Calu3 (cell line): ENCODE measurements around the gene ZFP36. TPM values are rescaled to one million over a fixed set of nuclear protein-coding genes. Genes with fewer than 3 reads are reported as not detected.

Experiments
- BruUV-seq: library from RNA; stranded (reverse); fragments of 400-500 nt; replicated peaks from 2 replicates; lab custom pipeline; 2021; lab: Mats Ljungman, UMichigan
- CTCF ChIA-PET: fragments of 300-600 bp; sonication (Branson Sonifier 250); formaldehyde crosslinking; loops from one replicate; lab custom pipeline; 2022; ENCODE audit warnings: antibody characterized with exemption; lab: Charles Lee
- DNase-seq: peaks from one replicate; pipeline ENCODE4 v3.0.0; 2022
- H3K27ac Mint-ChIP-seq: one replicate; pipeline ENCODE4 v1.8.0; 2022; ENCODE audit warnings: mixed read lengths; ENCODE audit not compliant: unreplicated experiment
- H3K27me3 Mint-ChIP-seq: one replicate; pipeline ENCODE4 v1.8.0; 2022; ENCODE audit warnings: mixed read lengths; ENCODE audit not compliant: unreplicated experiment
- H3K36me3 Mint-ChIP-seq: one replicate; pipeline ENCODE4 v1.8.0; 2022; ENCODE audit warnings: mild to moderate bottlenecking, moderate library complexity, mixed read lengths; ENCODE audit not compliant: insufficient read depth, unreplicated experiment
- H3K4me1 Mint-ChIP-seq: one replicate; pipeline ENCODE4 v1.8.0; 2022; ENCODE audit warnings: mild to moderate bottlenecking, low read depth, mixed read lengths; ENCODE audit not compliant: unreplicated experiment
- H3K4me3 Mint-ChIP-seq: one replicate; pipeline ENCODE4 v1.8.0; 2022; ENCODE audit warnings: mild to moderate bottlenecking, low read depth, moderate library complexity, mixed read lengths; ENCODE audit not compliant: unreplicated experiment
- H3K9me3 Mint-ChIP-seq: one replicate; pipeline ENCODE4 v1.8.0; 2022; ENCODE audit warnings: low read depth, mixed read lengths; ENCODE audit not compliant: unreplicated experiment
- CTCF ChIP-seq: fragments of 200-600 bp; IDR thresholded peaks from one replicate; pipeline ENCODE4 v1.8.0; 2022; ENCODE audit warnings: antibody characterized with exemption; ENCODE audit not compliant: unreplicated experiment
- intact Hi-C: fragments of 100-400 bp; cut with micrococcal nuclease; formaldehyde crosslinking; loops from one replicate; pipeline ENCODE4 v1.10.0; 2022; ENCODE audit not compliant: unreplicated experiment
- total RNA-seq: library from RNA; stranded (reverse); gene quantifications from 2 replicates; pipeline ENCODE4 v1.2.3, GENCODE V29; 2022

ZFP36 gene
- total RNA-seq, 1 experiment from 2014 or later: 70.8 TPM

DNA sequence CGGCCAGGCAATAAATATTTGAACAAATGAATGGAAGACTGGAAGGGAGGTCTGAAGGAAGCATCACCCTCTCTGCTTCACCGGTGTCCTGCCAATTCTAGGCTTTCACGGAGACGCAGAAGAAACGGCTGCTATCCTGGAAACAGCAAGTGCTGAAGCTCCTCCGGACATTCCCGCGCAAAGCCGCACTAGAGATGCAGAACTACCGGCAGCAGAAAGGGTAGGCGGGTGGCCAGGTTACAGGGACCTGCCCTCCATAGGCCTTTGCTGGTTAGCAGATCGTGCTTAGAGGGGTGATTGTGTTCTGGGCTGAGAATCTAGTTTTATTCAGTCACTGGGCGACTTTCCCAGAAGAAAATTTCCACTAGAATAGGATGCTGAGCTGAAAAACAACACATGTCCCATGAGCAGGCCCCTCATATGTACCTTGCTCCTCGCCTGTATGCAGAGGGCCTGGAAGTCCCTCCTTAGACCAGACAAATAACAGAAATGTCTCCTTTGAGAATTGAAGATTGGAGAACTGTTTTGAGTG, 26.7 kb upstream of the ZFP36 start:
- H3K27ac Mint-ChIP-seq: no peak overlapping the region
- no peaks in the 10 kb centered on the region for H3K4me1 Mint-ChIP-seq
- H3K27me3 Mint-ChIP-seq: no peaks in the 10 kb centered on the region
- no peaks in the 10 kb centered on the region for H3K9me3 Mint-ChIP-seq
- TF ChIP-seq CTCF: no peak
- H3K36me3 Mint-ChIP-seq: peaks cover 56% of the 10 kb centered on the region
- CTCF ChIA-PET: no interaction called here
- intact Hi-C loops: no loop called here
- DNase-seq: no peak
- H3K4me3 Mint-ChIP-seq: no peak overlapping the region
- BruUV-seq: no TSS peak

DNA sequence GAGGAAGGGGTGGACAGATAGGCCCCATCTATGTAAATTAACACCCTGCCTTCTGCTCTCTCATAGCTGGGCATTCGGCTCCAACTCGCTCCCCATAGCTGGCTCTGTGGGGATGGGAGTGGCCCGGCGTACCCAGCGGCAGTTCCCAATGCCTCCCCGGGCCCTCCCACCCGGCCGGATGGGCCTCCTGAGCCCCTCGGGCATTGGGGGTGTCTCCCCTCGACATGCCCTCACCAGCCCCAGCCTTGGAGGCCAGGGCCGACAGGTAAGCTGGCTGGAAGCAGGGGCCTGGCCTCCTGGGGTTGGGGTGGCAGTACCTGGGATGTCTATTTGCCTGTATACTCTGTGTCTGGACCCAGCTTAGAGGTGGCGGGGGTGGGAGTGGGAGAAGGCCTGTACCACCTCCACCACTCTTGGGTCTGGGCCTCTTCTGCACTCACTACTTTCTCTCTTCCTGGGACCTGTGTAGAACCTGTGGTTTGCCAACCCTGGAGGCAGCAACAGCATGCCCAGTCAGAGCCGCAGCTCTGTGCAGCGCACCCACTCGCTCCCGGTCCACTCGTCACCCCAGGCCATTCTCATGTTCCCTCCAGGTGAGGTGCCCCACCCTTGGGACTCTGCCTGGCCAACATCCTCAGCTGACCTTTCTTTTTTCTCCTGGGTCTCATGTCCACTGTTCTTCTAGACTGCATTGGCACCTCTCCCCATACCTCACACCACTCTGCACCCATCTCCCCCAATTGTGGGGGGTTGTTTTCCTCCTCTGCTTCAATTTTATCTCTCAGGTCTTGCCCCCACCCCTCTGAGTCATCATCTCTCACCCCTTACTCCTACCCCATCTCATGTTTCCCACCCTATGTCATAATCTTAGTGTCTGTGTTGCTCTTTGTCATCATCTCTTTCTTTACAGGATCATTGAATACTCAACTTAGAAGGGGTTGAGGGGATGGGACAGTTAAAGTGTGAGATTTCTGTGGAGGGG, 25.8 kb upstream of the ZFP36 start:
- BruUV-seq: no TSS peak
- no peak for DNase-seq
- Mint-ChIP-seq H3K36me3 (peaks cover 63% of the 10 kb centered on the region), H3K27ac (no peak overlapping the region), H3K9me3 (no peaks in the 10 kb centered on the region), H3K4me3 (no peak overlapping the region), H3K27me3 (no peaks in the 10 kb centered on the region), H3K4me1 (no peaks in the 10 kb centered on the region)
- intact Hi-C loops: no loop called here
- CTCF ChIA-PET: no interaction called here
- TF ChIP-seq CTCF: no peak

GRCh38 chr19:39381910-39382611, 24.6 kb upstream of the ZFP36 start:
- no peak overlapping the region for H3K27ac Mint-ChIP-seq
- no peak overlapping the region for H3K4me3 Mint-ChIP-seq
- peaks cover 75% of the 10 kb centered on the region for H3K36me3 Mint-ChIP-seq
- no TSS peak for BruUV-seq
- CTCF ChIA-PET: no interaction called here
- TF ChIP-seq CTCF: no peak
- no peaks in the 10 kb centered on the region for H3K9me3 Mint-ChIP-seq
- no peaks in the 10 kb centered on the region for H3K27me3 Mint-ChIP-seq
- no peak for DNase-seq
- no peaks in the 10 kb centered on the region for H3K4me1 Mint-ChIP-seq
- intact Hi-C loops: no loop called here

DNA sequence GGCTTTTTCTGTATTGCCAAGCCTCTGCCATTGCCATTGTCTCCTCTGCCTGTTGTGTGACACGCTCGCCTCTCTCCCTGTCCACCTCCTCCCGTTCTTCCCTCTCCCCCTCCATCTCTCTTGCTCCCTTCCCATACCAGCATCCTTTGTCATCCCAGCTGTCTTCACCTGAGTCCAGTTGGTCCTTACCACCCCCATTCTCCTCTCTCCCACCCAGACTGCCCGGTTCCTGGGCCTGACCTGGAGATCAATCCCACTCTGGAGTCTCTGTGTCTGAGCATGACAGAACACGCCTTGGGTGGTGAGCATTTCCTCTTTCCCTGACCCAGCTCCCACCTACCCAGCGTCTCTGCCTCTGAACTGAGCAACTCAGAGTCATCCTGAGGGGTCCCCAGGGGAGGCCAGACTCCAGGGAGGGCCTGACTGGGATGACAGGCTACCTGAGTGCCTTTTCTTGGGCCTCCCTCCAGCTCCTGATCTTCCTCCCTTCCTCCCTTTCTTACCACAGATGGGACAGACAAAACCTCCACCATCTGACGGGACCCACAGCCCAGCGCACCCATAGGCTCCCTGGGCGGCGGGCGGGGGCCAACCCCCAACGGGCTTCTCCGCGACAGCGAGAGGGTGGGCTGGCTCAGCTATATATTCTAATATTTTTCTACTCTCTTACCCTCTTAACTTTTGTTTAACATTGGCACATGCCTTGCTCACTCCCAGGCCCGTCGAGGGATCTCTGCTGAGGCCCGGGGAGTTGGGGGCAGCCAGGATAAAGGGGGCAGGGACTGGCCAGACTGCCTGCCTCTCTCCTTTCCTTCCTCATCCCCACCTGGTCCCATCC, 23.4 kb upstream of the ZFP36 start:
- no peak for DNase-seq
- CTCF ChIA-PET: no interaction called here
- no peaks in the 10 kb centered on the region for H3K4me1 Mint-ChIP-seq
- H3K36me3 Mint-ChIP-seq: peaks cover 74% of the 10 kb centered on the region
- no peaks in the 10 kb centered on the region for H3K9me3 Mint-ChIP-seq
- H3K27ac Mint-ChIP-seq: no peak overlapping the region
- H3K27me3 Mint-ChIP-seq: no peaks in the 10 kb centered on the region
- intact Hi-C loops: no loop called here
- no TSS peak for BruUV-seq
- TF ChIP-seq CTCF: no peak
- no peak overlapping the region for H3K4me3 Mint-ChIP-seq
